MM.1S (cell line): ENCODE measurements around the gene ZNF212.

ENCODE experiments used
- EZH2 ChIP-seq: fragments of 300-600 bp; sonication (generic); optimal IDR thresholded peaks from 2 replicates; pipeline ENCODE3; 2017; ENCODE audit warnings: low read depth, mild to moderate bottlenecking, antibody characterized with exemption, low read length, mixed read lengths
- TF ChIP-seq, protein P1 (sequence below): fragments of 300-600 bp; sonication (generic); IDR thresholded peaks from 2 replicates; pipeline ENCODE4 v1.5.1; 2016; ENCODE audit warnings: antibody characterized with exemption, low read length, mixed read lengths

DNA sequence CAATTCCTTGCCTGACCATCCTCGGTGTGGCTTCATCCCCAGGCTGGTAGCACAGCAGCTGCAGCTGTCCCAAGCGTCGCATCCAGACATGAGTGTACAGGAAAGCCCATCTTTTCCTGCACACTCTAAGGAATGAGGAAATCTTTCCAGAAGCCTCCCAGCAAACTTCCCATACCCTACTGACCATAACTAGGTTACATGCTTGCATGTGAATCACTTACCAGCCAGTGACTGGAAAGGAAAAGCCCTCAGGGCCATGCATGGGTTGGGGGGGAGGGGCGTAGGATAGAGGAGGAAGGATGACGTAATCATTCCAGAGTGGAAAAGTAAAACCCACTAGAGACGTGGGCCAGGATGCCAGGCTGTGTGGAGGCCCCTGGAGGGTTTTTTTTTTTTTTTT is 18.9 kb upstream of the ZNF212 start:
- TF ChIP-seq, protein P1, sequence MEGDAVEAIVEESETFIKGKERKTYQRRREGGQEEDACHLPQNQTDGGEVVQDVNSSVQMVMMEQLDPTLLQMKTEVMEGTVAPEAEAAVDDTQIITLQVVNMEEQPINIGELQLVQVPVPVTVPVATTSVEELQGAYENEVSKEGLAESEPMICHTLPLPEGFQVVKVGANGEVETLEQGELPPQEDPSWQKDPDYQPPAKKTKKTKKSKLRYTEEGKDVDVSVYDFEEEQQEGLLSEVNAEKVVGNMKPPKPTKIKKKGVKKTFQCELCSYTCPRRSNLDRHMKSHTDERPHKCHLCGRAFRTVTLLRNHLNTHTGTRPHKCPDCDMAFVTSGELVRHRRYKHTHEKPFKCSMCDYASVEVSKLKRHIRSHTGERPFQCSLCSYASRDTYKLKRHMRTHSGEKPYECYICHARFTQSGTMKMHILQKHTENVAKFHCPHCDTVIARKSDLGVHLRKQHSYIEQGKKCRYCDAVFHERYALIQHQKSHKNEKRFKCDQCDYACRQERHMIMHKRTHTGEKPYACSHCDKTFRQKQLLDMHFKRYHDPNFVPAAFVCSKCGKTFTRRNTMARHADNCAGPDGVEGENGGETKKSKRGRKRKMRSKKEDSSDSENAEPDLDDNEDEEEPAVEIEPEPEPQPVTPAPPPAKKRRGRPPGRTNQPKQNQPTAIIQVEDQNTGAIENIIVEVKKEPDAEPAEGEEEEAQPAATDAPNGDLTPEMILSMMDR: no peak
- no peak for TF ChIP-seq EZH2
